H1 (cell line): ENCODE results near the gene THRB. TPM values are rescaled to one million over a fixed set of nuclear protein-coding genes. Genes with fewer than 3 reads are reported as not detected.

ENCODE experiments used
- polyA plus RNA-seq, 7 experiments: library from polyadenylated mRNA; depleted of rRNA in 3 of 7; stranded (reverse) in 5 of 7; unstranded in 2 of 7; fragments of >200 nt in 5 of 7; fragments of 200-250 nt in 2 of 7; gene quantifications; 1 replicate in 5 of 7; 2 replicates in 1 of 7; 4 replicates in 1 of 7; pipeline versions ENCODE4 v1.2.1 to v1.2.3, GENCODE V29; 2011 to 2013; ENCODE audit warnings: missing spikeins in 2 of 7, mixed read lengths in 2 of 7
- total RNA-seq: library from RNA; stranded (reverse); fragmentation: NEBNext Ultra II Directional; extraction: Animal tissue kit (Norgen Biotek cat#: 25700); gene quantifications from 2 replicates; pipeline ENCODE4 v1.2.1, GENCODE V29; 2021
- TF ChIP-seq, protein P1 (sequence below): IDR thresholded peaks from 2 replicates; pipeline ENCODE4 v1.6.1; 2012; ENCODE audit warnings: inconsistent platforms

THRB gene
- total and polyA plus RNA-seq, 2 of the 8 experiments (the other 6 are each of a cell fraction or from before 2014, with no cell fraction given): 0.98 to 3.9 TPM

DNA sequence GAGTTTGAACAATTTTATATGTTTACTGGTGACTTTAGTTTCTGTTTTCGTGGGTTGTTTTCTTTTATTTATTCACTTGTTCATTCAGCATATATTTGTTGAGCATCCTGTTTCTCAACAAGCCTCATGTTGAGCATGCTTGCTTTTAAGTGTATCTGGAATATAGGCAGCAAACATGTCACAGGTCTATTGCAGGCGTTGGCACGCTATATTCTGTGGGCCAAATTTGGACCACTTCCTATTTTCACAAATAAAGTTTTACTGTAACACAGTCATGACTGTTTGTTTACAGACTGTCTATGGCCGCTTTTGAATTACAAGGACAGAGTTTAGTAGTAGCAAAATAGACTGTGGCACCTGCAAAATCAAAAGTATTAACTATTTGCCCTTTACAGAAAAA is 89.6 kb downstream of the THRB start (continued):
- TF ChIP-seq, protein P1, sequence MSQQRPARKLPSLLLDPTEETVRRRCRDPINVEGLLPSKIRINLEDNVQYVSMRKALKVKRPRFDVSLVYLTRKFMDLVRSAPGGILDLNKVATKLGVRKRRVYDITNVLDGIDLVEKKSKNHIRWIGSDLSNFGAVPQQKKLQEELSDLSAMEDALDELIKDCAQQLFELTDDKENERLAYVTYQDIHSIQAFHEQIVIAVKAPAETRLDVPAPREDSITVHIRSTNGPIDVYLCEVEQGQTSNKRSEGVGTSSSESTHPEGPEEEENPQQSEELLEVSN: no peak
